Measurements from ENCODE around the gene PLOD3. TPM values are rescaled to one million over a fixed set of nuclear protein-coding genes. Genes with fewer than 3 reads are reported as not detected.
"Not testable (repeated sequence)": the region's sequence is repeated elsewhere in the genome, so short reads cannot be mapped to it uniquely, and the experiment has no call there.

Gene PLOD3
- total RNA-seq, 2 donors from 2014 or later: 44.7 to 53.5 TPM

GRCh38 chr7:101203740-101204738 is 13.3 kb downstream of the PLOD3 start:
- H3K36me3 Mint-ChIP-seq: peaks cover 0 to 11% of the 10 kb centered on the region in 2 donors
- not testable (repeated sequence) for H3K27ac Mint-ChIP-seq; DNase-seq (ENCODE audit: low spot score in 2 of 2); H3K9me3 Mint-ChIP-seq; ATAC-seq

- ATAC-seq: no peak
- Mint-ChIP-seq H3K27ac (no peak overlapping the region), H3K36me3 (peaks cover 0 to 11% of the 10 kb centered on the region in 2 donors), H3K9me3 (no peaks in the 10 kb centered on the region)
- no peak for DNase-seq (ENCODE audit: low spot score in 2 of 2)
Observed at GRCh38 chr7:101202603-101202918, 14.8 kb downstream of the PLOD3 start.

- Mint-ChIP-seq H3K9me3 (no peaks in the 10 kb centered on the region), H3K27ac (no peak overlapping the region), H3K36me3 (peaks cover 0 to 11% of the 10 kb centered on the region in 2 donors)
- DNase-seq (ENCODE audit: low spot score in 2 of 2): no peak
- no peak for ATAC-seq
Observed at GRCh38 chr7:101201695-101202602, 15.4 kb downstream of the PLOD3 start.

GRCh38 chr7:101200862-101201599 is 16.4 kb downstream of the PLOD3 start, which contains the start of gene MOGAT3:
TSS of gene MOGAT3 (minus strand) at chr7:101201036. CDS start at chr7:101200854, 182 bp downstream.
- Mint-ChIP-seq H3K27ac (no peak within 1 kb of the TSS), H3K9me3 (no peaks in the 10 kb centered on the region), H3K36me3 (peaks cover 0 to 4% of the 10 kb centered on the region in 2 donors)
- no peak for ATAC-seq
- no peak for DNase-seq (ENCODE audit: low spot score in 2 of 2)

GRCh38 chr7:101200504-101200861 is 16.9 kb downstream of the PLOD3 start:
- Mint-ChIP-seq H3K36me3 (no peaks in the 10 kb centered on the region), H3K9me3 (no peaks in the 10 kb centered on the region), H3K27ac (no peak overlapping the region)
- DNase-seq (ENCODE audit: low spot score in 2 of 2) (no peak), ATAC-seq (no peak)

GRCh38 chr7:101199522-101199921 is 17.9 kb downstream of the PLOD3 start:
- not testable (repeated sequence) for H3K27ac Mint-ChIP-seq; DNase-seq (ENCODE audit: low spot score in 2 of 2); H3K9me3 Mint-ChIP-seq; ATAC-seq; H3K36me3 Mint-ChIP-seq

GRCh38 chr7:101198476-101198875 is 18.9 kb downstream of the PLOD3 start:
- no peak overlapping the region for H3K27ac Mint-ChIP-seq
- ATAC-seq: no peak
- no peak for DNase-seq (ENCODE audit: low spot score in 2 of 2)

GRCh38 chr7:101197991-101198390 is 19.4 kb downstream of the PLOD3 start:
- ATAC-seq (no peak), DNase-seq (ENCODE audit: low spot score in 2 of 2) (no peak)
- Mint-ChIP-seq H3K36me3 (no peaks in the 10 kb centered on the region), H3K27ac (no peak overlapping the region), H3K9me3 (no peaks in the 10 kb centered on the region)

More at GRCh38 chr7:101198476-101198875, 18.9 kb downstream of the PLOD3 start:
- Mint-ChIP-seq H3K36me3 (no peaks in the 10 kb centered on the region), H3K9me3 (no peaks in the 10 kb centered on the region)

GRCh38 chr7:101195884-101196283 is 21.5 kb downstream of the PLOD3 start:
- Mint-ChIP-seq H3K9me3 (no peaks in the 10 kb centered on the region), H3K36me3 (no peaks in the 10 kb centered on the region), H3K27ac (no peak overlapping the region)
- ATAC-seq (no peak), DNase-seq (ENCODE audit: low spot score in 2 of 2) (no peak)

- no peaks in the 10 kb centered on the region for H3K9me3 Mint-ChIP-seq
- H3K27ac Mint-ChIP-seq: no peak overlapping the region
- ATAC-seq (no peak), DNase-seq (ENCODE audit: low spot score in 2 of 2) (no peak)
- no peaks in the 10 kb centered on the region for H3K36me3 Mint-ChIP-seq
Observed at GRCh38 chr7:101189109-101189508, 28.3 kb downstream of the PLOD3 start.

GRCh38 chr7:101186844-101187428 is 30.4 kb downstream of the PLOD3 start:
- H3K9me3 Mint-ChIP-seq: no peaks in the 10 kb centered on the region
- DNase-seq (ENCODE audit: low spot score in 2 of 2) (no peak), ATAC-seq (no peak)
- no peak overlapping the region for H3K27ac Mint-ChIP-seq
- H3K36me3 Mint-ChIP-seq: no peaks in the 10 kb centered on the region

- H3K27ac Mint-ChIP-seq: no peak overlapping the region
- no peaks in the 10 kb centered on the region for H3K36me3 Mint-ChIP-seq
- ATAC-seq (no peak), DNase-seq (ENCODE audit: low spot score in 2 of 2) (no peak)
- H3K9me3 Mint-ChIP-seq: no peaks in the 10 kb centered on the region
Observed at GRCh38 chr7:101186194-101186593, 31.2 kb downstream of the PLOD3 start.

- Mint-ChIP-seq H3K27ac (no peak overlapping the region), H3K9me3 (no peaks in the 10 kb centered on the region), H3K36me3 (no peaks in the 10 kb centered on the region)
- no peak for ATAC-seq
- no peak for DNase-seq (ENCODE audit: low spot score in 2 of 2)
Observed at GRCh38 chr7:101185258-101185839, 32.0 kb downstream of the PLOD3 start.

- ATAC-seq (no peak), DNase-seq (ENCODE audit: low spot score in 2 of 2) (no peak)
- peaks cover 0 to 2% of the 10 kb centered on the region in 2 donors for H3K36me3 Mint-ChIP-seq
Observed at GRCh38 chr7:101180130-101180755, 37.1 kb downstream of the PLOD3 start, which contains the start of gene NAT16. TSS of gene NAT16 (minus strand) at chr7:101180293. CDS start at chr7:101174807, 5,486 bp downstream.

GRCh38 chr7:101179713-101180112 is 37.7 kb downstream of the PLOD3 start:
- DNase-seq (ENCODE audit: low spot score in 2 of 2) (no peak), ATAC-seq (no peak)
- peaks cover 0 to 6% of the 10 kb centered on the region in 2 donors for H3K36me3 Mint-ChIP-seq
- H3K9me3 Mint-ChIP-seq: no peaks in the 10 kb centered on the region
- H3K27ac Mint-ChIP-seq: no peak overlapping the region

More at GRCh38 chr7:101180130-101180755, 37.1 kb downstream of the PLOD3 start, which contains the start of gene NAT16:
- Mint-ChIP-seq H3K27ac (no peak within 1 kb of the TSS), H3K9me3 (no peaks in the 10 kb centered on the region)
